Cardiac ventricle fibroblast (primary cell): Measurements from ENCODE around the gene MGAT2. TPM values are rescaled to one million over a fixed set of nuclear protein-coding genes. Genes with fewer than 3 reads are reported as not detected.

ENCODE experiments used
- total RNA-seq: library from RNA; depleted of rRNA; stranded (reverse); fragments of >200 nt; gene quantifications from 2 replicates; pipeline ENCODE4 v1.2.3, GENCODE V29; 2015

The MGAT2 gene
- 65.4 and 73.8 TPM in 2 replicates for total RNA-seq

GRCh38 chr14:49620182-49621113 lies at the start of gene MGAT2, which contains the start of gene RPL36AL:
TSS of gene MGAT2 (plus strand) at chr14:49620799. CDS start at chr14:49621269, 470 bp downstream.
TSS of gene RPL36AL (minus strand) at chr14:49620626. CDS start at chr14:49619104, 1,522 bp downstream.

GRCh38 chr14:49585803-49586672 lies 34.6 kb upstream of the MGAT2 start, which contains the start of gene RPS29:
TSS of gene RPS29 (minus strand) at chr14:49586380. CDS start at chr14:49586346, 34 bp downstream.

GRCh38 chr14:49598485-49599300 lies 21.9 kb upstream of the MGAT2 start, which contains the start of gene LRR1:
TSS of gene LRR1 (plus strand) at chr14:49598940. CDS start at chr14:49599021, 81 bp downstream.

GRCh38 chr14:49634547-49635334 lies 14.1 kb downstream of the MGAT2 start, which contains the start of gene DNAAF2:
TSS of gene DNAAF2 (minus strand) at chr14:49635244. CDS start at chr14:49635149, 95 bp downstream.

Other genes with a start within 250 kb of the MGAT2 start
- gene RPS29, start 34.4 kb upstream of the MGAT2 start, total RNA-seq = 5,836 and 7,362 TPM in 2 replicates
- gene LRR1, start 21.9 kb upstream of the MGAT2 start, total RNA-seq = 5.7 and 8.6 TPM in 2 replicates
- 189 and 206 TPM in 2 replicates for gene RPL36AL, start 173 bp upstream of the MGAT2 start, total RNA-seq
- 9.9 and 10.8 TPM in 2 replicates for gene DNAAF2, start 14.4 kb downstream of the MGAT2 start, total RNA-seq
- 0.88 and 2.0 TPM in 2 replicates for gene POLE2, start 67.4 kb downstream of the MGAT2 start, total RNA-seq
- 3.0 and 3.2 TPM in 2 replicates for gene KLHDC1, start 72.3 kb downstream of the MGAT2 start, total RNA-seq
- 30.8 and 54.0 TPM in 2 replicates for gene KLHDC2, start 147.4 kb downstream of the MGAT2 start, total RNA-seq
- gene NEMF, start 232.0 kb downstream of the MGAT2 start, total RNA-seq = 32.2 and 34.5 TPM in 2 replicates